Forelimb muscle (tissue), 1 donor: ENCODE measurements around the gene NDUFAF2. TPM values are rescaled to one million over a fixed set of nuclear protein-coding genes. Genes with fewer than 3 reads are reported as not detected.
A peak's percentile ranks its signal among the peaks of the same experiment; 100 is the strongest.
"Not testable (repeated sequence)": the region's sequence is repeated elsewhere in the genome, so short reads cannot be mapped to it uniquely, and the experiment has no call there.

Experiments
- DNase-seq: peaks from one replicate; pipeline ENCODE4 v3.0.0-alpha.2; 2013; ENCODE audit warnings: low read depth
- polyA plus RNA-seq: library from polyadenylated mRNA; unstranded; fragments of 120-200 nt; gene quantifications from one replicate; pipeline ENCODE4 v1.2.1, GENCODE V29; 2013; ENCODE audit not compliant: insufficient read length

NDUFAF2 gene, protein sequence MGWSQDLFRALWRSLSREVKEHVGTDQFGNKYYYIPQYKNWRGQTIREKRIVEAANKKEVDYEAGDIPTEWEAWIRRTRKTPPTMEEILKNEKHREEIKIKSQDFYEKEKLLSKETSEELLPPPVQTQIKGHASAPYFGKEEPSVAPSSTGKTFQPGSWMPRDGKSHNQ
- 22.2 TPM for polyA plus RNA-seq

- peak; percentile 83 for DNase-seq
Observed at GRCh38 chr5:60944904-60945812, at the start of gene NDUFAF2, which contains the start of gene ERCC8. Gene NDUFAF2 (plus strand): TSS chr5:60945205. CDS start chr5:60945256, 51 bp downstream. Gene ERCC8 (minus strand): TSS chr5:60945070. CDS start chr5:60945008, 62 bp downstream.

GRCh38 chr5:60896991-60897390 is 48.0 kb upstream of the NDUFAF2 start:
- no peak for DNase-seq

GRCh38 chr5:60903356-60903755 is 41.6 kb upstream of the NDUFAF2 start:
- DNase-seq: no peak

- no peak for DNase-seq
Observed at GRCh38 chr5:60916646-60917045, 28.4 kb upstream of the NDUFAF2 start.

- DNase-seq: no peak
Observed at GRCh38 chr5:60918466-60918865, 26.5 kb upstream of the NDUFAF2 start.

- no peak for DNase-seq
Observed at GRCh38 chr5:60927450-60927849, 17.6 kb upstream of the NDUFAF2 start.

DNA sequence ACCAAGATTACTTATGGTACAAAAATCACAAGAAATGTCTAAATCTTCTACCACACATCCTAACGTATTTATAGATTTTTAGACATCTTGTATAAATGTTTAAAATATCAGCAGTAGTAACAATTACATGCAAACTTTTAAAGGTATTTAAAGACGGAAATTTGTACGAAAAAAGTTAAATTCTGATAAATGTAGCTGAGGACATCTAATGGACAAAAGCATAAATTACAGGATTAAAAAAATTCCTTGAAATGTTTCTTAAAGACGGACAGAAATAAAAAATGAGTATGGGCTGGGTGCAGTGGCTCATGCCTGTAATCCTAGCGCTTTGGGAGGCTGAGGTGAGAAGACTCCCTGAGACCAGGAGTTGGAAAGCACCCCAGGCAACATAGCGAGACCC is 16.0 kb upstream of the NDUFAF2 start:
- DNase-seq: no peak

DNA sequence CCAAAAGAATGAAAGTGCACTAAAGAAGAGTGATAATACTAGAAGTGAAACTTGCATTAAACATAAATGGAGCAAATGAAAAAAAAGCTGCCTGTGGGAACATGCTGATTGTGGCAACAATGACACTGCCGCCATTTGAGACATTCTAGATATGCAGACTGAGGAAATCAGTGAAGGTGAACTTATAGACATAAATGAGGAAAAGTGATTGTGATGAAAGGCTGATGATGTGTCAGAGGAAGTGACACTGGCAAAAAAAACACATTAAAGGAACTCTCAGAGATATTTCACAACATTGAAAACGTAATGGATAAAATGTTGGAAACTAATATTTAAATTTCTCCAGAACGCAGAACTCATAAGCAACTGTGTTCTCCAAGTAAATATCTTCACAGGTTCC is 1.4 kb upstream of the NDUFAF2 start:
- no peak for DNase-seq

GRCh38 chr5:60945813-60946187 is 795 bp downstream of the NDUFAF2 start:
- DNase-seq: peak; percentile 11

DNA sequence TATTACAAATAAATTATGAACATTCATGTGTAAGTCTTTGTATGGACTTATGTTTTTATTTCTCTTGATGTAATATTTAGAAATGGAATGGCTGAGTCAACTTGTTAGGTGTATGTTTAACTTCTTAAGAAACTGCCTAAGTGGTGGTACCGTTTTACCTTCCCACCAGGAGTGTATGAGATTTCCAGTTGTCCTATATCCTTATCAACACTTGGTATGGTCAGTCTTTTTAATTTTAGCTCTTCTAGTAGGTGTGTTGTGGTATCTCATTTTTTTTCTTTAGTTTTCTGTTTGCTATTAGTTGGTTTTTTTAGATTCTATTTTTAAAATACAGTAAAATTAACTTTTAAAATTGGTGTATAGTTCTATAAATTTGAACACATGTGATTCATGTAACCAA is 3.7 kb downstream of the NDUFAF2 start:
- DNase-seq: no peak

- DNase-seq: no peak
Observed at GRCh38 chr5:60955239-60955638, 10.2 kb downstream of the NDUFAF2 start.

DNA sequence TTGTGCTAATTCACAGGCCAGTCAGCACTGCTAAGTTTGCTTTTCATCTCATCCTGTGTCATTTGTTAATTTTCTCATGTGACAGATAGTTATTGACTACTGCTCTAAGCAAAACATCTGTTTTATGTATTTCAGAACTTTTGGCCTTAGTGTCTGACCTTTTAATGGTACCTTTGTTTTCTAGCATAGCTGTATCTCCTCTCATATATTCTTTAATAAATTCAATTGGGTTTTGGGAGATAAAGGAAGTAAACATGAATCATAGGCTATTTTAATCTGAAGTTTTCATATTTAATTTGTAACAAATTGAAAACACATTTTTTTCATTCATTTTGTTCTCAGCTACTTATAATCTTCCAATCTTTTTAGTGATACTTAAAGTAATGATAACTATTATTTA is 13.1 kb downstream of the NDUFAF2 start:
- no peak for DNase-seq

GRCh38 chr5:60958712-60959111 is 13.7 kb downstream of the NDUFAF2 start:
- no peak for DNase-seq

GRCh38 chr5:60959156-60959555 is 14.2 kb downstream of the NDUFAF2 start:
- peak; percentile 22 for DNase-seq

DNA sequence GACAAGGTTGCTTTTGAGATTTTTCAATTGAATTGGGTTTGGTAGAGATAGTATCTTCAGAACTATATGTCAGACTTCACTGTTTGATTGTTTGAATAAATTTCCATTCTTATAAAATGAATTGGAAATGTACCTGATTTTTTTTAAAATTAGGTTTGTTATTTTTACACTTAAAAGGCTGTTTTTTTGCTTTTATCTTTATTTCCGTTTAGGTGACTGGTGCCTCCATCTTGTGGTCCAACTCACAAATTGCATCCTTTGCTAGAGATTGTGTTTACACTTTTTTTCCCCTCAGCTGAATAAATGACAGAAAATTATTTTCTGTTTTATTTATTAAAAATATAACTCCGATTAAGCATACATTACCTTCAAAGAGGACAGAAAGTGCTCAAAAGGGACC is 15.6 kb downstream of the NDUFAF2 start:
- no peak for DNase-seq

GRCh38 chr5:60961685-60962084 is 16.7 kb downstream of the NDUFAF2 start:
- DNase-seq: no peak

- DNase-seq: no peak
Observed at GRCh38 chr5:60972231-60972630, 27.2 kb downstream of the NDUFAF2 start.

DNA sequence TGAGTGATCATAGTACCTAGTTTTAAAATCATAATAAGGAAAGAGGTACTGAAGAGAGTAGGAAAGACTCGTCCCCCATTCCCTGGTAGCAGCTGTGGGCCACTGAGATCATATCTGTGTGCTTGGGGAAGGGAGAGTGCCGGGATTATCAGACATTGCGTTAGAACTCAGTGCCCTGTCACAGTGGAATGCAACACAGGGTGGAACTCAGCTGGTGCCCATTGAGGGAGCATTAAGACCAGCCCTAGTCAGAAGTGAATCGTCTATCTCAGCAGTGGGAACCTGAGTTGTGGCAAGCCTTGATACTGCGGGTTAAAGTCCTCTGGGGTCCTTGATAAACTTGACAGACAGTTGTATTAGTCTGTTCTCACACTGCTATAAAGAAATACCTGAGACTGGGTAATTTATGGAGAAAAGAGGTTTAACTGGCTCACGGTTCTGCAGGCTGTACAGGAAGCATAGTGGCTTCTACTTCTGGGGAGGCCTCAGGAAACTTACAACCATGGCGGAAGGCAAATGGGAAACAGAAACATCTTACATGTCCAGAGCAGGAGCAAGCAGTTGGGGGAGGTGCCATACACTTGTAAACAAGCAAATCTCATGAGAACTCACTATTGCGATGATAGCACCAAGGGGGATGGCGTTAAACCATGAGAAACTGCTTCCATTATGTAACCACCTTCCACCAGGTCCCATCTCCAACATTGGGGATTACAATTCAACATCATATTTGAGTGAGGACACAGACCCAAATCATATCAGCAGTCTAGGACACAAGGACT is 33.1 kb downstream of the NDUFAF2 start:
- no peak for DNase-seq

DNA sequence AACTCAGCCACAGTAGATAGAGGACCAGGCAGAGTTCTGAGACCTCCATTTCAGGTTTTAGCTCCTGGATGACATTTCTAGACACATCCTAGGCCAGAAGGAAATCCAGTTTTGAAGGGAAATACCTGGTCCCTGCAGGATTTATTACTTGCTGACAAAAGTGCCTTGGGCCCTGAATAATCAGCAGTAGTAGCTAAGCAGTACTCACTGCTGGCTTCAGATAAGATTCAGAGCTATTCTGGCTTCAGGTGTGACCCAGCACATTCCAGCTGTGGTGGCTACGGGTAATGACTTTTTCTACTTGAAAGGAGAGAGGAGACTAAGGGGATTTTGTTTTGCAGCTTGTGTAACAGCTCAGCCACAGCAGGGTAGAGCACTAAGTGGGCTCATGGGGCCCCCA is 34.0 kb downstream of the NDUFAF2 start:
- DNase-seq: no peak

GRCh38 chr5:60980511-60980910 is 35.5 kb downstream of the NDUFAF2 start:
- DNase-seq: no peak

- DNase-seq: not testable (repeated sequence)
Observed at GRCh38 chr5:60982127-60982526, 37.1 kb downstream of the NDUFAF2 start.

- no peak for DNase-seq
Observed at GRCh38 chr5:60989790-60990189, 44.8 kb downstream of the NDUFAF2 start.
